Vagina (tissue), 2 donors: Measurements from ENCODE around the gene DNAAF9.

Source experiments
- CTCF ChIP-seq, 3 experiments: fragments of 450-650 bp in 2 of 3; fragments of 200-600 bp in 1 of 3; sonication (generic) in 1 of 3; IDR thresholded peaks; one replicate each; pipeline ENCODE4 v1.5.1; 2017 to 2019; ENCODE audit warnings: antibody characterized with exemption in 3 of 3, mild to moderate bottlenecking in 2 of 3, moderate library complexity in 2 of 3
- POLR2A ChIP-seq, 2 donors: fragments of 450-650 bp; IDR thresholded peaks; one replicate each; pipeline ENCODE4 v1.6.1; 2017; ENCODE audit warnings: antibody characterized with exemption in 2 of 2, mild to moderate bottlenecking in 2 of 2, moderate library complexity in 2 of 2
- POLR2AphosphoS5 ChIP-seq, 2 donors: sonication (generic); formaldehyde crosslinking; IDR thresholded peaks; one replicate each; pipeline ENCODE4 v1.9.0; 2017; ENCODE audit warnings: antibody characterized with exemption in 2 of 2, mild to moderate bottlenecking in 2 of 2, low read depth in 1 of 2; ENCODE audit not compliant: insufficient read depth in 1 of 2

DNA sequence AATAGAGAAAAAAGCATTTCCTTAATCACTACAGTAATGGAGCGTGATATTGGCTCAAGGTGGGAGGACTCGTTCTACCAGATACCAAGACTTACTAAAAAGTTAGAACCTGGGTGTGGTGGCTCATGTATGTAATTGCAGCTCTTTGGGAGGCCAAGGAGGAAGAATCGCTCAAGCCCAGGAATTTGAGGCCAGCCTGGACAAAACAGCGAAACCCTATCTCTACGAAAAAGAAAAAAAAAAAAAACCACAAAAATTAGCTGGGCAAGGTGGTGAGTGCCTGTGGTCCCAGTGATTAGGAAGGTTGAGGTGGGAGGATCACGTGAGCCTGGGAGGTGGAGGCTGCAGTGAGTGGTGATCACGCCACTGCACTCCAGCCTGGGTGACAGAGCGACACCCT is 39.3 kb upstream of the DNAAF9 start:
- TF ChIP-seq POLR2A (IDR thresholded peaks at IDR 0.05) = no peak
- TF ChIP-seq CTCF (IDR thresholded peaks at IDR 0.05) = no peak
- peak in 1 of 2 donors; percentile 34 for TF ChIP-seq POLR2AphosphoS5 (IDR thresholded peaks at IDR 0.05; ENCODE audit: insufficient read depth in 1 of 2, low read depth in 1 of 2)
